MCF 10A (cell line): Measurements from ENCODE around the gene POM121L2. TPM values are rescaled to one million over a fixed set of nuclear protein-coding genes. Genes with fewer than 3 reads are reported as not detected.

Source experiments
- BruUV-seq: library from RNA; stranded (reverse); fragments of 400-500 nt; replicated peaks from 2 replicates; lab custom pipeline; 2021; lab: Mats Ljungman, UMichigan
- CTCF ChIA-PET: fragments of 300-600 bp; sonication (Branson Sonifier 250); formaldehyde crosslinking; extraction: SDS; loops from one replicate; lab custom pipeline; 2021; ENCODE audit warnings: antibody characterized with exemption, inconsistent platforms; lab: Yijun Ruan, JAX
- POLR2A ChIA-PET: fragments of 300-600, 350-650 bp; sonication (Branson Sonifier 250); formaldehyde crosslinking; extraction: SDS; loops from one replicate; lab custom pipeline; 2020; ENCODE audit warnings: antibody characterized with exemption, inconsistent platforms; lab: Yijun Ruan, JAX
- DNase-seq: peaks from one replicate; pipeline ENCODE4 v3.0.0-alpha.2; 2018; ENCODE audit not compliant: unreplicated experiment
- H3K27ac Mint-ChIP-seq: one replicate; pipeline ENCODE4 v1.8.0; 2022; ENCODE audit warnings: mild to moderate bottlenecking, low read depth, mixed read lengths; ENCODE audit not compliant: unreplicated experiment
- H3K27me3 Mint-ChIP-seq: one replicate; pipeline ENCODE4 v1.8.0; 2022; ENCODE audit warnings: mixed read lengths; ENCODE audit not compliant: insufficient read depth, unreplicated experiment
- H3K36me3 Mint-ChIP-seq: one replicate; pipeline ENCODE4 v1.8.0; 2022; ENCODE audit warnings: mild to moderate bottlenecking, moderate library complexity, mixed read lengths; ENCODE audit not compliant: insufficient read depth, unreplicated experiment
- H3K4me1 Mint-ChIP-seq: one replicate; pipeline ENCODE4 v1.8.0; 2022; ENCODE audit warnings: mixed read lengths; ENCODE audit not compliant: insufficient read depth, unreplicated experiment
- H3K4me3 Mint-ChIP-seq: one replicate; pipeline ENCODE4 v1.8.0; 2022; ENCODE audit warnings: mild to moderate bottlenecking, moderate library complexity, mixed read lengths; ENCODE audit not compliant: unreplicated experiment
- H3K9me3 Mint-ChIP-seq: one replicate; pipeline ENCODE4 v1.8.0; 2022; ENCODE audit warnings: mixed read lengths; ENCODE audit not compliant: unreplicated experiment
- intact Hi-C: fragments of 100-400 bp; cut with micrococcal nuclease; formaldehyde crosslinking; loops from 2 replicates; pipeline ENCODE4 v1.14.1; 2022
- total RNA-seq: library from RNA; stranded (reverse); gene quantifications from 2 replicates; pipeline ENCODE4 v1.2.3, GENCODE V29; 2022
- TF ChIP-seq, protein P1 (sequence below): fragments of 200-600 bp; IDR thresholded peaks from one replicate; pipeline ENCODE4 v1.8.0; 2022; ENCODE audit warnings: antibody characterized with exemption, mild to moderate bottlenecking; ENCODE audit not compliant: unreplicated experiment

The POM121L2 gene
- total RNA-seq, 1 experiment from 2014 or later: not detected

DNA sequence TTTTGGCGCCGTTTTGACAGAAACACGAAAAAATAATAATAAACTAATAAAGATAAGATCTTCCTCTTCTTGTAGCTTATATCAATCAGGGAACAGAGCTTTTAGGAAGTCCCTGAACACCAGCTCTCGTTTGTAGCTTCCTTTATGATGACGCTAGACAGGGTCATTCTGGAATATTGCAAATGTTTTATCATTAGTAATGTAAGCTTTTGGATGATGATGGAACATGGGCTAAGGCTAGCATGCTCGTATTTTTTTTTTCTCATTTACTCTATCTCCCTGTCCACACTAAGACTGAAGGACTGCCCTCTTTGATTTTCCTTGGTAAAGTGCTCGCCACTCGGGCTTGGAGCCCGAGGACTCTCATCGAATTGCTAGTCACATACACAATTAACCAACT is 22.1 kb upstream of the POM121L2 start:
- Mint-ChIP-seq H3K27me3 (no peaks in the 10 kb centered on the region), H3K4me1 (peaks cover 18% of the 10 kb centered on the region), H3K36me3 (peaks cover 8% of the 10 kb centered on the region), H3K27ac (no peak overlapping the region), H3K4me3 (peak overlapping the region; percentile 78), H3K9me3 (no peaks in the 10 kb centered on the region)
- DNase-seq: peak; percentile 3
- no TSS peak for BruUV-seq
- POLR2A ChIA-PET: interaction anchor here (0.7 to 2.5 kb wide), 15 partner anchors 14 to 354 kb away, joined by 3 to 14 read pairs (median 4); partner anchors contain the start of gene ZNF184
- TF ChIP-seq, protein P1, sequence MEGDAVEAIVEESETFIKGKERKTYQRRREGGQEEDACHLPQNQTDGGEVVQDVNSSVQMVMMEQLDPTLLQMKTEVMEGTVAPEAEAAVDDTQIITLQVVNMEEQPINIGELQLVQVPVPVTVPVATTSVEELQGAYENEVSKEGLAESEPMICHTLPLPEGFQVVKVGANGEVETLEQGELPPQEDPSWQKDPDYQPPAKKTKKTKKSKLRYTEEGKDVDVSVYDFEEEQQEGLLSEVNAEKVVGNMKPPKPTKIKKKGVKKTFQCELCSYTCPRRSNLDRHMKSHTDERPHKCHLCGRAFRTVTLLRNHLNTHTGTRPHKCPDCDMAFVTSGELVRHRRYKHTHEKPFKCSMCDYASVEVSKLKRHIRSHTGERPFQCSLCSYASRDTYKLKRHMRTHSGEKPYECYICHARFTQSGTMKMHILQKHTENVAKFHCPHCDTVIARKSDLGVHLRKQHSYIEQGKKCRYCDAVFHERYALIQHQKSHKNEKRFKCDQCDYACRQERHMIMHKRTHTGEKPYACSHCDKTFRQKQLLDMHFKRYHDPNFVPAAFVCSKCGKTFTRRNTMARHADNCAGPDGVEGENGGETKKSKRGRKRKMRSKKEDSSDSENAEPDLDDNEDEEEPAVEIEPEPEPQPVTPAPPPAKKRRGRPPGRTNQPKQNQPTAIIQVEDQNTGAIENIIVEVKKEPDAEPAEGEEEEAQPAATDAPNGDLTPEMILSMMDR: no peak
- CTCF ChIA-PET: interaction anchor here (0.8 to 1.5 kb wide), 3 partner anchors 23 to 275 kb away, joined by 3 to 6 read pairs (median 4); no protein-coding TSS in a partner anchor
- intact Hi-C loops: no loop called here

DNA sequence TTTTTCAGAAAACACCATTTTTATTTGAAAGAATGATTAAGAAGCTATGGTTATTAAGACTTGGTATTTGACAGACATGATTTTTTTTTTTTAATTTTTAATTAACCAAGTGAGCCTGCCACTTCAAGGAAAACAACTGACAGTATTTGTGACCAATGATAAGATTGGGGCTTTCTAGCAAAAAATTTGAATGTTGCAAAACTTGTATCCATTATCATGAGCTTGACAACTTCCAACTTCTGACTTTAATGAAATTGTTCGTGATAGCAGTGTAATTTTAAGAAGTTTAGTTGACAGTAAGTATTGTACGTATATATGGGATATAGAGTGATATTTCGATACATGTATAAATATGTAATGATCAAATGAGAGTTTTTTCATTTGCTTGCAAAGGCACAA is 21.6 kb upstream of the POM121L2 start:
- peaks cover 8% of the 10 kb centered on the region for H3K36me3 Mint-ChIP-seq
- intact Hi-C loops: loop anchor here (1.0 kb wide), 1 partner anchor 146 kb away; no protein-coding TSS in a partner anchor
- H3K9me3 Mint-ChIP-seq: no peaks in the 10 kb centered on the region
- no peak for DNase-seq
- no peaks in the 10 kb centered on the region for H3K27me3 Mint-ChIP-seq
- BruUV-seq: no TSS peak
- peaks cover 18% of the 10 kb centered on the region for H3K4me1 Mint-ChIP-seq
- peak overlapping the region; percentile 27 for H3K27ac Mint-ChIP-seq
- ChIA-PET CTCF (interaction anchor here (0.7 to 1.5 kb wide), 4 partner anchors 21 to 276 kb away, joined by 3 to 6 read pairs (median 4); no protein-coding TSS in a partner anchor), POLR2A (interaction anchor here (0.6 to 2.5 kb wide), 17 partner anchors 14 to 354 kb away, joined by 3 to 14 read pairs (median 4); partner anchors contain the start of gene ZNF184)
- TF ChIP-seq, protein P1: no peak
- H3K4me3 Mint-ChIP-seq: peak overlapping the region; percentile 78

DNA sequence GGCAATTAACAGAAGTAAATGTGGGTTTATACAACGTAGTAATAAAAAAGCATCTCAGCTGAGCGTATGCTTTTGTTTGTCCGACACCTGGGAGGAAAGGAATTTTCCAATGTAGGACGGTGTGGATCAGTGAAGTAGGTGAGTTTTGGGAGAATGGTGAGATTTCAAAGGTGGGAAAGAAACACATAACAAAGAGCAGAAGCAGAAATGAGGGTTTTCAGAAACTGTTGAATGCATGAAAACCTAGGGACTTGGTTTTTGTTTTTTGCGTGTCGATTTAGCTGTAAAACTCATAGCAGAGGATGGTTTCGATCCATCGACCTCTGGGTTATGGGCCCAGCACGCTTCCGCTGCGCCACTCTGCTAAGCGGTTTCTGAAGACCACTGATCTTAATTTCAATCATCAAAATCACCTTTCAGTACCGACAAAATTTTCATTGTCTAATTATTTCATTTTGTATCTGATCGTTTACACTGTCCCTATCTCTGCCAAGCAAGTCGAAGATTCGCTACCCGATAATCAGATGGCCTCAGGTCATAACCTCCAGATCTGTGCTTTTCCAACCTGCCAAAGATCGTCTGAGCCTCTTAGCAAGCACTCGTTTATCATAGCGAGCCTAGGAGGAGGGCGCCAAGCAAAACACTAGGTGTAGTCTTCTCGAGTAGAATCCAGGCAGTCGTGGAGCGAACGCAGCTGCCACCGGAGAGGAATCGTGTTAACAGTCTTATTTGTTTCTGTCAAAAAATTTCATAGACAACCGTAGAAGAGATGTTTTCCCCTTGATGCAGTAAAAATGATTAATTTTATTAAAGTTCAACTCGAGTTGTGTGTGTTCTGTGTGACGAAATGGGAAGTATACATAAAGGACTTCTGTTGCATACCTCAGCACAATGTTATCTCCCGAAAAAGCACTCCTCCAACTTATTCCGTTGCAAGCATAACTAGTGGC is 20.9 kb upstream of the POM121L2 start:
- Mint-ChIP-seq H3K9me3 (no peaks in the 10 kb centered on the region), H3K27ac (peak overlapping the region; percentile 27), H3K4me3 (peak overlapping the region; percentile 78), H3K27me3 (no peaks in the 10 kb centered on the region), H3K4me1 (peaks cover 18% of the 10 kb centered on the region), H3K36me3 (peaks cover 8% of the 10 kb centered on the region)
- POLR2A ChIA-PET: interaction anchor here (0.6 to 2.5 kb wide), 19 partner anchors 13 to 355 kb away, joined by 3 to 14 read pairs (median 3); partner anchors contain the start of gene ZNF184
- no TSS peak for BruUV-seq
- CTCF ChIA-PET: interaction anchor here (0.7 to 1.5 kb wide), 4 partner anchors 20 to 276 kb away, joined by 3 to 6 read pairs (median 4); no protein-coding TSS in a partner anchor
- TF ChIP-seq, protein P1: no peak
- DNase-seq: peak; percentile 84
- intact Hi-C loops: loop anchor here (1.0 kb wide), 1 partner anchor 146 kb away; no protein-coding TSS in a partner anchor
